GM12891 (cell line): ENCODE results near the gene CUL1.

Experiments used
- POLR2A ChIP-seq: IDR thresholded peaks from 2 replicates; pipeline ENCODE4 v1.6.1; 2011; ENCODE audit warnings: low read depth, low read length, control low read depth
- POLR2AphosphoS5 ChIP-seq: IDR thresholded peaks from 2 replicates; pipeline ENCODE4 v1.6.1; 2011; ENCODE audit warnings: low read depth, low read length, control low read depth

GRCh38 chr7:148794476-148794875 is 95.8 kb downstream of the CUL1 start:
- TF ChIP-seq POLR2A (no peak), POLR2AphosphoS5 (no peak)
